ENCODE data around the gene SLC35G1. TPM values are rescaled to one million over a fixed set of nuclear protein-coding genes. Genes with fewer than 3 reads are reported as not detected.

Gene SLC35G1
- total and polyA plus RNA-seq, 2 of the 8 experiments (the other 6 are each of a cell fraction or from before 2014, with no cell fraction given) = 6.2 to 6.4 TPM

GRCh38 chr10:93911866-93912265 is 18.1 kb downstream of the SLC35G1 start (continued):
- TF ChIP-seq CTCF (IDR thresholded peaks at IDR 0.05; ENCODE audit: control extremely low read depth in 1 of 3, insufficient read depth in 1 of 3, low read depth in 1 of 3, low read length in 3 of 3) (no peak), CREB1 (IDR thresholded peaks at IDR 0.05) (no peak)

Data from H1 (cell line).